DND-41 (cell line): ENCODE results near the gene MED13.

Experiments used
- EZH2 ChIP-seq: IDR thresholded peaks from 3 replicates; pipeline ENCODE4 v1.6.1; 2012; ENCODE audit warnings: borderline replicate concordance, low read depth, mild to moderate bottlenecking, moderate library complexity, low read length, inconsistent platforms; ENCODE audit not compliant: severe bottlenecking
- TF ChIP-seq, protein P1 (sequence below): IDR thresholded peaks from 2 replicates; pipeline ENCODE4 v1.5.1; 2012; ENCODE audit warnings: borderline replicate concordance, low read length, moderate library complexity, mild to moderate bottlenecking; ENCODE audit not compliant: poor library complexity, severe bottlenecking; ENCODE audit errors: extremely low read depth

DNA sequence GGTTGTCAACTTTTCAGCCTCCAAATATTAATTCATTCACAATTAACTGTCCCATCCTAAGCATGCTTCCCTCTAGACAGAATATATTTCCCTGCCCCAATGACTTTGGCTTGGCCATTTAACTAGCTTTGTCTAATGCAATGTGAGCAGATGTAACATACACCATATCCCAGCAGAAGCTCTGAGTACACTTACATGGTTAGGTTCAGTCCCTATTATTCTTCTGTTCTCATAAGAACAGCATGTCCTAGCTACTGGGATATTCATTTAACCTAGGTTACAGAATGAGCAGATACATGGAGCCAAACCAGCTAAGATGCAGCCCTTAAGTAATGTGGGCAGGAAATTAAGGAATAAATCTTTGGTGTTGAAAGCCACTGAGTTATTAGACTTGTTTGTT lies 31.8 kb downstream of the MED13 start:
- TF ChIP-seq, protein P1, sequence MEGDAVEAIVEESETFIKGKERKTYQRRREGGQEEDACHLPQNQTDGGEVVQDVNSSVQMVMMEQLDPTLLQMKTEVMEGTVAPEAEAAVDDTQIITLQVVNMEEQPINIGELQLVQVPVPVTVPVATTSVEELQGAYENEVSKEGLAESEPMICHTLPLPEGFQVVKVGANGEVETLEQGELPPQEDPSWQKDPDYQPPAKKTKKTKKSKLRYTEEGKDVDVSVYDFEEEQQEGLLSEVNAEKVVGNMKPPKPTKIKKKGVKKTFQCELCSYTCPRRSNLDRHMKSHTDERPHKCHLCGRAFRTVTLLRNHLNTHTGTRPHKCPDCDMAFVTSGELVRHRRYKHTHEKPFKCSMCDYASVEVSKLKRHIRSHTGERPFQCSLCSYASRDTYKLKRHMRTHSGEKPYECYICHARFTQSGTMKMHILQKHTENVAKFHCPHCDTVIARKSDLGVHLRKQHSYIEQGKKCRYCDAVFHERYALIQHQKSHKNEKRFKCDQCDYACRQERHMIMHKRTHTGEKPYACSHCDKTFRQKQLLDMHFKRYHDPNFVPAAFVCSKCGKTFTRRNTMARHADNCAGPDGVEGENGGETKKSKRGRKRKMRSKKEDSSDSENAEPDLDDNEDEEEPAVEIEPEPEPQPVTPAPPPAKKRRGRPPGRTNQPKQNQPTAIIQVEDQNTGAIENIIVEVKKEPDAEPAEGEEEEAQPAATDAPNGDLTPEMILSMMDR = no peak
- no peak for TF ChIP-seq EZH2
